H1 (cell line): ENCODE measurements around the gene TMTC2. TPM values are rescaled to one million over a fixed set of nuclear protein-coding genes. Genes with fewer than 3 reads are reported as not detected.

Experiments used
- CBX8 ChIP-seq: fragments of 300-800, 300-1000 bp; sonication (generic); IDR thresholded peaks from 2 replicates; pipeline ENCODE4 v1.7.1; 2016; ENCODE audit warnings: low read depth, low read length, borderline replicate concordance
- RFX5 ChIP-seq: IDR thresholded peaks from 2 replicates; pipeline ENCODE4 v1.6.1; 2011; ENCODE audit warnings: low read depth, low read length, improper control_type of control experiment, borderline replicate concordance
- SP1 ChIP-seq: IDR thresholded peaks from 2 replicates; pipeline ENCODE4 v1.6.1; 2011; ENCODE audit warnings: low read depth, low read length
- polyA plus RNA-seq, 7 experiments: library from polyadenylated mRNA; depleted of rRNA in 3 of 7; stranded (reverse) in 5 of 7; unstranded in 2 of 7; fragments of >200 nt in 5 of 7; fragments of 200-250 nt in 2 of 7; gene quantifications; 1 replicate in 5 of 7; 2 replicates in 1 of 7; 4 replicates in 1 of 7; pipeline versions ENCODE4 v1.2.1 to v1.2.3, GENCODE V29; 2011 to 2013; ENCODE audit warnings: missing spikeins in 2 of 7, mixed read lengths in 2 of 7
- total RNA-seq: library from RNA; stranded (reverse); fragmentation: NEBNext Ultra II Directional; extraction: Animal tissue kit (Norgen Biotek cat#: 25700); gene quantifications from 2 replicates; pipeline ENCODE4 v1.2.1, GENCODE V29; 2021
- TF ChIP-seq, protein P1 (sequence below): IDR thresholded peaks from 2 replicates; pipeline ENCODE4 v1.6.1; 2011; ENCODE audit warnings: low read length, improper control_type of control experiment
- TF ChIP-seq, protein P2 (sequence below), 3 experiments: IDR thresholded peaks; 1 replicate in 2 of 3; 2 replicates in 1 of 3; pipeline versions ENCODE4 v1.5.1 to v1.6.1; 2011; ENCODE audit warnings: low read length in 3 of 3, mild to moderate bottlenecking in 3 of 3, inconsistent platforms in 2 of 3, low read depth in 1 of 3, moderate library complexity in 1 of 3; ENCODE audit not compliant: insufficient read depth in 1 of 3; ENCODE audit errors: control extremely low read depth in 1 of 3

The TMTC2 gene
- total and polyA plus RNA-seq, 2 of the 8 experiments (the other 6 are each of a cell fraction or from before 2014, with no cell fraction given) = 2.3 to 3.9 TPM

DNA sequence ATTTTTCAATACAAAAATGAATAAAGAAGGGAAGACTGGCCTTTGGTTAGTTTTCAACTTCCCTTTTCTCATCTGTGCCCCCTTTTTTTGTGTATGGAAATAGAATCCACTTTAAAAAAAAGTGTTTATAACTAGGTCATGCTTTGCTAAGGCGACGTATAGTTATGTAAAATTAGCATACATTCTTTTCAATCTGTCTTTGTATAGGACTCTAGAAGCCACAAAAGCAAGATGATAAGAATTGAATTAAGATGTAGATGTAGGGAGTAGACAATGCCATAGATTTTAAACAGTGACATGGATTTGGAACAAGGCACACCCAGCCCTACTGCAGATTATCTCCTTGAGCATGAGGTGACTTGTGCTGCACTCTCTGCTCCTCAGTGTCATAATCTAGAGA is 354.3 kb downstream of the TMTC2 start (continued):
- TF ChIP-seq, protein P1, sequence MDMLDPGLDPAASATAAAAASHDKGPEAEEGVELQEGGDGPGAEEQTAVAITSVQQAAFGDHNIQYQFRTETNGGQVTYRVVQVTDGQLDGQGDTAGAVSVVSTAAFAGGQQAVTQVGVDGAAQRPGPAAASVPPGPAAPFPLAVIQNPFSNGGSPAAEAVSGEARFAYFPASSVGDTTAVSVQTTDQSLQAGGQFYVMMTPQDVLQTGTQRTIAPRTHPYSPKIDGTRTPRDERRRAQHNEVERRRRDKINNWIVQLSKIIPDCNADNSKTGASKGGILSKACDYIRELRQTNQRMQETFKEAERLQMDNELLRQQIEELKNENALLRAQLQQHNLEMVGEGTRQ = no peak
- TF ChIP-seq RFX5 = no peak
- no peak for TF ChIP-seq CBX8
- no peak for TF ChIP-seq SP1
- TF ChIP-seq, protein P2, sequence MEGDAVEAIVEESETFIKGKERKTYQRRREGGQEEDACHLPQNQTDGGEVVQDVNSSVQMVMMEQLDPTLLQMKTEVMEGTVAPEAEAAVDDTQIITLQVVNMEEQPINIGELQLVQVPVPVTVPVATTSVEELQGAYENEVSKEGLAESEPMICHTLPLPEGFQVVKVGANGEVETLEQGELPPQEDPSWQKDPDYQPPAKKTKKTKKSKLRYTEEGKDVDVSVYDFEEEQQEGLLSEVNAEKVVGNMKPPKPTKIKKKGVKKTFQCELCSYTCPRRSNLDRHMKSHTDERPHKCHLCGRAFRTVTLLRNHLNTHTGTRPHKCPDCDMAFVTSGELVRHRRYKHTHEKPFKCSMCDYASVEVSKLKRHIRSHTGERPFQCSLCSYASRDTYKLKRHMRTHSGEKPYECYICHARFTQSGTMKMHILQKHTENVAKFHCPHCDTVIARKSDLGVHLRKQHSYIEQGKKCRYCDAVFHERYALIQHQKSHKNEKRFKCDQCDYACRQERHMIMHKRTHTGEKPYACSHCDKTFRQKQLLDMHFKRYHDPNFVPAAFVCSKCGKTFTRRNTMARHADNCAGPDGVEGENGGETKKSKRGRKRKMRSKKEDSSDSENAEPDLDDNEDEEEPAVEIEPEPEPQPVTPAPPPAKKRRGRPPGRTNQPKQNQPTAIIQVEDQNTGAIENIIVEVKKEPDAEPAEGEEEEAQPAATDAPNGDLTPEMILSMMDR (IDR thresholded peaks at IDR 0.05; ENCODE audit: control extremely low read depth in 1 of 3, insufficient read depth in 1 of 3, low read depth in 1 of 3, low read length in 3 of 3) = no peak
